Omental fat pad (tissue), 4 donors: ENCODE measurements around the gene AQP3. TPM values are rescaled to one million over a fixed set of nuclear protein-coding genes. Genes with fewer than 3 reads are reported as not detected.

Source experiments
- ATAC-seq: fragments of 150-250 bp; one replicate; pipeline ENCODE4 v1.9.1; 2016; ENCODE audit warnings: mild to moderate bottlenecking, moderate library complexity; ENCODE audit not compliant: low FRiP score
- DNase-seq: peaks from one replicate; pipeline ENCODE4 v3.0.0-alpha.2; 2019; ENCODE audit warnings: low spot score
- total RNA-seq, 4 donors: library from RNA; depleted of rRNA; stranded (reverse); fragments of >200 nt; gene quantifications; one replicate each; pipeline ENCODE4 v1.1.0, GENCODE V29; 2016
- TF ChIP-seq, protein P1 (sequence below), 3 donors: fragments of 450-650 bp; IDR thresholded peaks; one replicate each; pipeline ENCODE4 v1.5.1; 2016 to 2017; ENCODE audit warnings: antibody characterized with exemption in 3 of 3, mild to moderate bottlenecking in 3 of 3, moderate library complexity in 2 of 3

Gene AQP3
- total RNA-seq, 4 donors from 2014 or later = 9.9 to 139 (median 46.3) TPM

GRCh38 chr9:33473643-33474352 is 26.4 kb upstream of the AQP3 start, which contains the start of gene NOL6:
Gene NOL6 (minus strand): TSS chr9:33473924. CDS start chr9:33473842, 82 bp downstream.
- ATAC-seq = peak; percentile 100
- DNase-seq = peak; percentile 92
- TF ChIP-seq, protein P1, sequence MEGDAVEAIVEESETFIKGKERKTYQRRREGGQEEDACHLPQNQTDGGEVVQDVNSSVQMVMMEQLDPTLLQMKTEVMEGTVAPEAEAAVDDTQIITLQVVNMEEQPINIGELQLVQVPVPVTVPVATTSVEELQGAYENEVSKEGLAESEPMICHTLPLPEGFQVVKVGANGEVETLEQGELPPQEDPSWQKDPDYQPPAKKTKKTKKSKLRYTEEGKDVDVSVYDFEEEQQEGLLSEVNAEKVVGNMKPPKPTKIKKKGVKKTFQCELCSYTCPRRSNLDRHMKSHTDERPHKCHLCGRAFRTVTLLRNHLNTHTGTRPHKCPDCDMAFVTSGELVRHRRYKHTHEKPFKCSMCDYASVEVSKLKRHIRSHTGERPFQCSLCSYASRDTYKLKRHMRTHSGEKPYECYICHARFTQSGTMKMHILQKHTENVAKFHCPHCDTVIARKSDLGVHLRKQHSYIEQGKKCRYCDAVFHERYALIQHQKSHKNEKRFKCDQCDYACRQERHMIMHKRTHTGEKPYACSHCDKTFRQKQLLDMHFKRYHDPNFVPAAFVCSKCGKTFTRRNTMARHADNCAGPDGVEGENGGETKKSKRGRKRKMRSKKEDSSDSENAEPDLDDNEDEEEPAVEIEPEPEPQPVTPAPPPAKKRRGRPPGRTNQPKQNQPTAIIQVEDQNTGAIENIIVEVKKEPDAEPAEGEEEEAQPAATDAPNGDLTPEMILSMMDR (IDR thresholded peaks at IDR 0.05) = no peak

DNA sequence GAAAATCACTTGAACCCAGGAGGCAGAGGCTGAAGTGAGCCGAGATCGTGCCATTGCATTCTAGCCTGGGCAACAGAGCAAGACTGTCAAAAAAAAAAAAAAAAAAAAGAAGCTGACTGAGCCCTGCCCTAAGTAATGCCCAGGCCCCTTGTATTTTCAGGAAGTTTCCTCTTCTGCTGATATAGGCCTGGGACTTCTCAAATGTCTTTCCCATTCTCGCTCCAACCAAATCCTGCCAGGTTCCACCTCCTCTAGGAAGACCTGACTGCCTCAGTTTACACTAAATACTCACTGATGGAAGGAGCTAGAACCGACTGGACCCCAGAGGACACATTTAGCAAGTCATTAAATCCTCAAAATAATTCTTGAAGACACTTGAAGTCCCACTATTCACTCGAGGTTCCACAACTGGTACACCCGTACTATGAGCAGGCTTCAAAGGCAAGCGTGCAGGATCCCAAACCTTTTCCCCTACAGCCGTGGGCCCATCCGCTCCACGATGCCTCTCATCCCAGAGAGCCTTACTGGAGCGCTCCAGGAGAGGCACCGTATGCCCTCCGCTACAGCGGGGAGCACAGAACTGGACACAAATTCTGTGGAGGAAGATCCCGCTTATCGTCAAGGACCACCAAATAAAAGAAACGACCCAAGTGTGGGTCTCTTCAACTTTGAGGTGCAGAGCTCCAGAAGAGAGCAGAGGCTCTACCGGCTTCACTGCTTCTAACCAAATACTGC is 25.7 kb upstream of the AQP3 start:
- TF ChIP-seq, protein P1 (IDR thresholded peaks at IDR 0.05) = no peak
- DNase-seq (no peak), ATAC-seq (peak; percentile 3)

- no peak for ATAC-seq
- TF ChIP-seq, protein P1 (IDR thresholded peaks at IDR 0.05) = no peak
- DNase-seq = no peak
These were observed 24.9 kb upstream of the AQP3 start for GRCh38 chr9:33472171-33472880.

DNA sequence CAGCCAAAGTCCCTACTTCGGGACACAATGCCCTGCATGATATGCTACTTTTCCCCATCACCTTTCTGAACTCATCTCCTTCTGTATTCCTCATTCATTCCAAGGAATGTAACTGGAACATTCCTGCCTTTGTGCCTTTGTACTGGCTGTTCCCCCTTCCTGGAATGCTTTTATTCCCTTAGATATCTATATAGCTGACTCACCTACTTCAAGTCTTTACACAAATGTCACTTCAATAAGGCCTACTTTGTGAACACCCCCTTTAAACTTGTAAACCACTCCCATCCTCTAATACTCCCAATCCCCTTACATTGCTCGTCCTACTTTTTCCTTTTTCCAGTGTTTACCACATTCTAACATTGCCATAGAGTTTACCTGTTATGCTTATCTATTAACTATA is 24.0 kb upstream of the AQP3 start:
- ATAC-seq (no peak), DNase-seq (no peak)
- TF ChIP-seq, protein P1 (IDR thresholded peaks at IDR 0.05) = no peak

GRCh38 chr9:33469891-33470290 is 22.5 kb upstream of the AQP3 start:
- no peak for DNase-seq
- TF ChIP-seq, protein P1 (IDR thresholded peaks at IDR 0.05) = no peak

GRCh38 chr9:33468797-33469621 is 21.6 kb upstream of the AQP3 start:
- ATAC-seq (no peak), DNase-seq (no peak)
- TF ChIP-seq, protein P1 (IDR thresholded peaks at IDR 0.05) = no peak

More at GRCh38 chr9:33469891-33470290, 22.5 kb upstream of the AQP3 start:
- ATAC-seq = no peak
